Glomerular visceral epithelial cell (primary cell): ENCODE measurements around the gene LPCAT1.
"Not testable (repeated sequence)": the region's sequence is repeated elsewhere in the genome, so short reads cannot be mapped to it uniquely, and the experiment has no call there.

Experiments
- DNase-seq: peaks from one replicate; pipeline ENCODE4 v3.0.0-alpha.2; 2016; ENCODE audit errors: extremely low spot score

LPCAT1 gene

GRCh38 chr5:1523793-1524480 lies at the start of gene LPCAT1:
TSS of gene LPCAT1 (minus strand) at chr5:1523960. CDS start at chr5:1523844, 116 bp downstream.
- peak; percentile 77 for DNase-seq

- not testable (repeated sequence) for DNase-seq
These were observed 48.1 kb upstream of the LPCAT1 start for GRCh38 chr5:1571875-1572274.

- DNase-seq: no peak
These were observed 47.2 kb upstream of the LPCAT1 start for GRCh38 chr5:1570975-1571374.

- peak; percentile 85 for DNase-seq
These were observed 44.6 kb upstream of the LPCAT1 start for GRCh38 chr5:1568201-1568979.

GRCh38 chr5:1567527-1568200 lies 43.9 kb upstream of the LPCAT1 start:
- not testable (repeated sequence) for DNase-seq

GRCh38 chr5:1565737-1566734 lies 42.3 kb upstream of the LPCAT1 start:
- DNase-seq: no peak

GRCh38 chr5:1564824-1565736 lies 41.3 kb upstream of the LPCAT1 start:
- no peak for DNase-seq

- peak; percentile 85 for DNase-seq
These were observed 40.5 kb upstream of the LPCAT1 start for GRCh38 chr5:1564182-1564748.

- DNase-seq: no peak
These were observed 39.9 kb upstream of the LPCAT1 start for GRCh38 chr5:1563617-1564181.

GRCh38 chr5:1563051-1563461 lies 39.3 kb upstream of the LPCAT1 start:
- DNase-seq: no peak

GRCh38 chr5:1562599-1562998 lies 38.8 kb upstream of the LPCAT1 start:
- DNase-seq: no peak

GRCh38 chr5:1561402-1561929 lies 37.7 kb upstream of the LPCAT1 start:
- no peak for DNase-seq

- DNase-seq: not testable (repeated sequence)
These were observed 36.7 kb upstream of the LPCAT1 start for GRCh38 chr5:1560499-1560898.

- no peak for DNase-seq
These were observed 35.2 kb upstream of the LPCAT1 start for GRCh38 chr5:1558944-1559343.

GRCh38 chr5:1557114-1557873 lies 33.5 kb upstream of the LPCAT1 start:
- DNase-seq: no peak

- DNase-seq: no peak
These were observed 32.3 kb upstream of the LPCAT1 start for GRCh38 chr5:1555808-1556731.

GRCh38 chr5:1555011-1555807 lies 31.4 kb upstream of the LPCAT1 start:
- peak; percentile 100 for DNase-seq
